GM18873 (cell line): ENCODE data around the gene SLC35F1.

Source experiments
- ATAC-seq: cut with Tn5 transposase; IDR thresholded peaks from one replicate; pipeline ENCODE4 v1.9.1; 2021; ENCODE audit warnings: mild to moderate bottlenecking, moderate library complexity, moderate number of reproducible peaks; ENCODE audit not compliant: unreplicated experiment, low FRiP score

SLC35F1 gene

DNA sequence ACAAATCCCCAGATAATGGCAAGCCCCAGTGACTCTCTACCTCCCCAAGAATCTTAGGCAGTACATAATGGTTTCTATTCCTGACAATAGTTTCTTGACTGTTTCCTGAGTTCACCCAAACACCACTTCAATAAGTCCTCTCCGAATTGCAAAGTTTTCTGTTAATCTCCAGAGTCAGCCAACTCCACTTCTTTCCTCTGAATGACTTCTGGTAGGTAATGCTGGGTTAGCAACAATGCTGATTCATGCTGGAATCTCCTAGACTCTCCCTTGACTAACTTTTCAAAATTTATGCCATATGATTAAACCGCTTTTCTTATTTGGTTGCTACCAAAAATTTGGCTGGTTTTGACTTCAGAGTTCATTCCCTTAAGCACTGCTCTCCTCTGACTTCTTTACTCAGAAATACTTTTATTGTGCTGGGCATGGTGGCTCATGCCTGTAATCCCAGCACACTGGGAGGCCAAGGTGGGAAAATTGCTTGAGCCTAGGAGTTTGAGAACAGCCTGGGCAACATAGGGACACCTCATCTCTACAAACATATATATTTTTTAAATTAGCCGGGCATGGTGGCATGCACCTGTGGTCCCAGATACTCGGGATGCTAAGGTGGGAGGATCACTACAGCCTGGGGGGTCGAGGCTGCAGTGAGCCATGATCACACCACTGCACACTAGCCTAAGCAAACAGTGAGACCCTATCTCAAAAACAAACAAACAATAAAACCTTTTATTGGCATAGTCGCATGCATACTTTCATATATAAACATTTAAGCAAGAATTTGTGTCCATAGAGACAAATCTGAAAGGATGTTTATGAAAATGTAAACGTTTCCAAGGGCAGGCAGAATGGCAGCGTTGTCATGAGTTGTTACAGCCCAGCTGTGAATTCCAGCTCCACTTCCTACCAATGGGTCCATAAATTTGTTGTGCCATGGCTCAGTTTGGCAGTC is 391.7 kb downstream of the SLC35F1 start:
- ATAC-seq: no peak

DNA sequence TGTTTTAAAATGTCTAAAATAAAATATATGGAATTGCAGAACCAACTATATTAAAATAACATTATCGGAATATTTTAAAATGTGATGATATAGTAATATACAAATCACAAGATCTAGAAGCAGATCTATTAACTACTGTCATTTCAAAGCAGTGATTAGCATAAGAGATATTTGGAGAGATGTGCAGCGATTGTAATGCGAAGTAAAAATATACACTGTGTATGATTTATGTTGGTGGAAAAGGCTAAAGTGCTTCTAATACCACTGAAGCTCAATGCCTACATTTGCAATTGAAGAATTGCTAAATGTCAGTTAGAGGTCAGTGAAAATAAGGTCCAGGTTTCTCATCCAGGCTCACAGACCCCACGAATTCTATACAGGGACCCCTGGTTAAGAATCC is 392.4 kb downstream of the SLC35F1 start:
- ATAC-seq: no peak

DNA sequence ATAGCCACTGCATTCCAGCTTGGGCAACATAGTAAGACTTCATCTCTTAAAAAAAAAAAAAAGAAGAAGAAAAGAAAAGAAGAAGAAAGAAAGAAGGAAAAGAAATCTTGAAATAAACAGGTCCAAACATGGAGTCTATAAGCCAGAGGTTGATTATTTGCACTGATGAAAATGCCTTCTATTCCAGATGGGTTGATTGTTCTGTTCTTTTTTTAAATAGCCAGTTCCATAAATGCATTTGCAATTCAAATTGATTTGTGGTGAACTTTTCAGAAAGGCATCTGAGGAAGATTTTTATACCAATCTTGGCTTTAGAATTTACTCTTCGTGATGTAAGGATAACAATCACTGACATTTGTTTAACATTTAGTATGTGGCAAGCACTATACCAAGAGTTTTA is 397.3 kb downstream of the SLC35F1 start:
- ATAC-seq: no peak

DNA sequence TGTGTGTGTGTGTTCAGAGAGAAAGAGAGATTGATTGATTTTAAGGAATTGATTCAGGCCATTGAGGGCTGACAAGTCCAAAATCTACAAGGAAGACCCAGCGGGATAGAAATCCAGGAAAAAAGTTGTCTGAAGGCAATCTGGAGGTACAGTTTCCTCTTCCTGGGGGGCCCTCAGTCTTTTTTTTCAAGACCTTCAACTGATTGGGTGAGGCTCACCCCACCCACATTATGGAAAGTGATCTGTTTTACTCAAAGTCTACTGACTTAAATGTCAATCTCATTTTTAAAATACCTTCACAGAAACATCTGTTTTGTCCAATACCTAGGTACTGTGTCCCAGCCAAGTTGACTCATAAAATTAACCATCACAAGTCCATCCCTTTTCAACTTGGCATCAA is 398.0 kb downstream of the SLC35F1 start:
- ATAC-seq: no peak

DNA sequence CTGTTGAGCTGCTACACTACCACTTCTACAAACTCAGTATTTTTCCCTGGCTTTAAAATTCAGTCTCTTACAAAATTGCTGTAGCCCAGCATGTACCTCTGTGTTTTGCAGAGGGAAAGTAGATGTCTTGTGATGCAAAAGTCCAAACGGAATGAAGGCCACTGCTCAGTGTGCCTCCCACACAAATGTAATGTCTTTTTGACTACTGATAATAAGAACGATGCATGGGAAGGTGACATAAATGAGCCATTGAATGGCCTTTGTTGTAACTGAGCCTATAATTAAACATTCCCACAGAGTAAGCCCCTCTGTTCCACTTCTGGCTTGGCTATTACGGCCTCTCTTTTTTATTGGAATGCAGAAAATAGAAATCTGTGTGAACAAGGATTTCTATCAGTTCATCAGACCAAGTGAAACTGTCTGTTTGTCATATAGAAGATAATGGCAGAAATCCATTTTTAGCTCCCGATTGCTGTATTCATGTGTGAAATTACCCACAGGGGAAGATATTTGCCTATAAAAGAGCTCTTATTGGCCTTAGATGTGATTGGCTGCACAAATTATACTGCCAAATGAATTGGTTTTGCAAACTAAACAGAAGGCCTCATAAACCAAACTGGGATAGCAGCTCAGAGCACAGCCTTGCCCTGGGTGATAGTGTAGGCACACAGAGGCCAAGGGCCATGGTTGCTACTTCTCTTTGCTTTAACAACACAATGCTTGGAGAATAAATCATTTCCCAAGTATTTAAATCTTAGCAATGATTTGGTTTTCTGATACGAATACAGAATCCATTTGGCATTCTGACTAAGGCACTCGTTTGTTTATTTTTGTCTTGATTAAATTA is 399.6 kb downstream of the SLC35F1 start:
- ATAC-seq: no peak

DNA sequence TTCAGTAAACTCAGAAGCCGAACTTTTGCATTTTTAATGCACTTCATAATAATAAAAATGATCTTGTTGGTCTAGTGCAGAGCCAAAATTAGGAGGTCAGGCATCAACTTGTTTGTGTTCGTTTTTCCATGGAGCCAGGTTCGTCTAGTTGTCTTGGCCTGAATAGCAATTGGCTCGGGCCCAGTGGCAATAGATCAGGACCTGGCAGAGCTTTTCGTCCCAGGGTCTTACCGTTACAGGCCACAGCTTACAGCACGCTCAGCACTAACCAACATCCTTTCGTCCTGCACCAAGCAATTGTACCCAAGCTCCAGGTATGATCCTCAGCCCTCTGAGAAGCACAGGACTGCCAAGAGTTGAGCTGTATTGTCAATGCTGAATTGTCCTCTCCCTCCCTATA is 400.5 kb downstream of the SLC35F1 start:
- ATAC-seq: no peak

DNA sequence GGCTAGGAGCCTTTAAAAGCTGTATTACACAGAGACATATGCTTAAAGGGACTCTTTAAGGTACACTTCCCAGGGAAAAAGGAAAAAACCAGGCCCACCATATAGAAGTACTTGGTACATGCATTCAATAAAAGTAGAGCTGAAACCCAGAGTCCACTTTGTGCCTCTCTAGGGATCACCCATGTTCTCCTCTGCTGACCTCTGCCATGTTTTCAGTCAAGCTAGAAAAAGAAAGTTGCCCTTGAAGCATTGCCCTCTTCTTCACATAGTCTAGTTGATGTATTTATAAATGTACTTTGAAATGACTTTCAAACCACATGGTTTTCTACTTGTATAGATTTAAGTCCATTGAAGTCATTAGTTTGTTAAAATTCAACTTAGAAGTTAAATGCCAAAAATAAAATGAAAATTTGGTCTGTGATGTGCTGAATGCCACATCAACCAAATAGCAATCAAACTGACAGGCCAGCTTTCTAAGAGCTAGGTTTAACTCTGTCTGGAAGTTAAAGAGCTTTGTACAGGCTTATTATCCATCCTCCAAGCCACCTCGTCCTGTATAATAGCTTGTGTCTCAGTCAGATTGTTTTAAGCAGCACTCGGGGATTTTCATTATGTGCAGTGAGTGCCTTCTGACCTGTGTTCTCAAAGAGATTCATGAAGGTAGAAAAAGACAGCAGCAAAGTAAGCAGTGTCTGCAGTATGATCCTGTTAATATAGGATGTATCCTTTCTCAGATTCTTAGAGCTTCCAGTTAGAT is 402.5 kb downstream of the SLC35F1 start:
- no peak for ATAC-seq

DNA sequence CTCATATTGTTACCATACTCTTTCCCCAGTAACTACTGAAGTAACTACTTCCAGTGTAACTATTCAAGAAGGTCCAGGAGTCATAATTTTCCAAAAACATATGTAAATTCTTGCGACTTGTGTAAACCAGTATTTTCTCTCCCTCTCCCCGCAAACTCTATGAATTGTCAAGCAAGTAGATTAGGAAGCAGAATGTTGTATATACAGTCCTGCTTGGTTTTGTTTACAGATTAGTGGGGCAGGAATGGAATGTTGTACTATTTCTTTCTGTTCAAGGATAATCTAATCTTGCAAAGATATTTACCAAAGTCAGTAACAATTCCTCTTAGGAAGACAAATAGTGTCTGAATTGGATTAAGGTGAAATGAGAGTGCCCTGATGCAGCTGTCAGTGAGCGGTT is 406.1 kb downstream of the SLC35F1 start:
- no peak for ATAC-seq

DNA sequence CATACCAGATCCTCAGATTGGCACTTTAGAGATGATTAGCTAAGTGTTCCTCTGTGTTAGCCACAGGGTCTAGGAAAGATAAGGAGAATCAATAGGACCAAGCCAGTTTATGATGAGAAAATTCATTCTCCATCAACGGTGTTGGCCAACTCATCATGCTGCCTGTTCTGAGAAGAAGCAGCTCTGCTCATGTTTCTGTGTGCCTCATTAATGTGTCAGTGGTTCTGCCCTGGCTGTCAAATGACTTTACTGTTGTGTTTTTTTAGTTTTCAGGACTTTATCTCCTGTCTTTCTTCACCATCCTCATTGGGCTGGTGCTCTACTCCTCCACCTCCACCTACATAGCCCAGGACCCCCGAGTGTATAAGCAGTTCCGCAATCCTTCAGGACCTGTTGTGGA is 406.7 kb downstream of the SLC35F1 start:
- no peak for ATAC-seq

DNA sequence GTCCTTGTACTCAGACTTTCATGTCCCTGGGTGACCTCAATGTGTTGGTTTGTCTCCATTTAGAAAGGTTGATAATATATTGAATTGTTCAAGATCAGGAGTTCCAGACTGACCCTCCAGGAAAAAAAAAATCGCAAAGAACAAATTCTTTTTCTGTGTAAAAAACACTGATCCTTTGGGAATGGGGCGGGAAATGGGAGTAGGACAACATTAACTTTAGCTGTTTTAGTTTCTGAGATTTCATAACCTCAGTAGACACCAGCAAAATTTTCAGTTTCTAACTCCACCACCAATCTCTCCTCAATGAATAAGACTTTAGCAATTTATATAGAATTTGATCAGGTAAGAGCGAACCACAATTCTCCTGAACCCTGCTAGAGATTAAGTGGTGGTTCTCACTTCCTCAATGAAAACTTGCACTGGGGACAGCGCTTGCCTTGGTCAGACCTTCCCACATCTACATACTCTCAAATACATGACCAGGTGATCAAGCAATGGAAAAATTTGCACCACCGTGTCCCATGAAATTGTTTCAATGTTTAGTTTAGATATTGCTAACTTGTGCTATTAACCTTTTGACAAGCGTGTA is 409.8 kb downstream of the SLC35F1 start:
- no peak for ATAC-seq

DNA sequence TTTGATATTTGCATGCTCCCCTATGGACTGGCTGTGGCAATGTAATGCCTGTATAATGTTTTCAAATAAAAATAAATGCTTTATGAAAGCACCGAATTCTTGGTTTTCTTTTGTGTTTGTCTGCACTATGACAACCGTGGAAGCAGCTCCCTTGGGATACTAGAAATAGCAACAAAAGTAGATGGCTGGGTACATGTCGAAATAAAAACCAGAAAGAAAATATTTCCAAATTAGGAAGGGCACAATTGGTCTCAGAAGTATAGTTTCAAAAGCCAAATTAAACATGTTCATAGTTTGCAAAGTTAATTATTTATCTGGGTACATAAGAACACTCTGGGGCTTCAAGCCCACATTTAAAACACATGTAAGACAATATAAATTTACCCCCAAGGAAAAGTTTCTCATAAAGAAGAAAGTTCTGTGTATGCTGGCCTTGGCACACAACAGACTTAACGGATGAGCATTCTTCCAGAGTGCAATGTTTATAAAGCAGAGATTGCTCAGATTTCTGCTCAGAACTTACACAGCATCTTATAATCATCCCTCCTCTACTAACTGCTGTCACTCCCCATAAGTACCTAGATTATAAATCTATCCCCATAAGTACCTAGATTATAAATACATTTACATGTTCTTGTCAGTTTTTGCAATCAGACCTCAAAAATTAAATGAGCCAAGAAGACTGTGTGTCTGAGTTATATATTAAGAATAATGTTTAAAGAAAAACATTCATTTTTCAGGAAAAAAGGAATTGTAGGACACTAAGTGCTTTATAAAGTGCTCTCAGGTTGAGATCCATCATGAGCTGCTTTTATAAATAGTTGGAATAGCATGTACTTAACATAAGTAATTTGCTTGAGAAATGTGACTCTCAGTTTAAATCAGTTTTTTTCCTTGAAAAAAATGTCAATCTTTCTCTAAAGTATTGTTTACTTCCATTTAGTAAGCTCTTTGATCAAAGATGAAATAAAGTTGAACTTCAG is 410.8 kb downstream of the SLC35F1 start:
- ATAC-seq: no peak

DNA sequence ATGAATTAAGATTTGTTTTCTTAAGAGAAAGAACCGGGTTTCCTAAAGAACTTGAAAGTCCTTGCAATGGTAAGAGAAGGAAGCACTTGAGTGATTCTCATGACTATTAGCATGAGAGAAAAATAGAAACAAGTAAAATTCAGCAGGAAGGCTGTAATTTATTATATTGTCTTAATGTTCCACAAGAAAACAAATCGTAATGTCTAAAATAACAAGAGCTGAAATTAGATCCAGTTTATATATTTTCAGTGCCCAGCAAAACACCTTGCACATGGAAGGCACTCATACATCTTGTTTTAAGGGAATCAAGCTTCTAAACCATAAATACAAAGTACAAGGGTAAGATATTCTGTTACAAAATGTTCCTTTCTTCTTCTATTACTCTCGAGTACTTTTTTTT is 411.6 kb downstream of the SLC35F1 start:
- ATAC-seq: no peak

DNA sequence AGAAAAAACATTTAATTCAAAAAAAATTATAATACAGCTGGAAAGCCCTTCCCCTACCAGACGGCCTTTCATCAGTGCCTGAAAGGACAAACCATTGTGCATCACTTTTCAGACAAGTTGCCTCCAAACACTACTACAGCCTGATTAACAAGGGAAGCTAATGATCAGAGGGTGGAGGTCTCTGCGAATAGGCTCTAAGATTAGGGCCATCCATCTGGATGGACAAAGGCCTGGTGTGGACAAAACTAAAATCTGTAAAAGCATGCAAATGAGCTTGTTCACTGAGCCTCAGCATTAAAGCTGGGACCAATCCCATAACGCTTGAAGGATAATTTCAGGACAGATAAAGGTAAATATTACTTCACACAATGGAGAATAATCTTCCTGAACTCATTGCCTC is 412.4 kb downstream of the SLC35F1 start:
- ATAC-seq: no peak

DNA sequence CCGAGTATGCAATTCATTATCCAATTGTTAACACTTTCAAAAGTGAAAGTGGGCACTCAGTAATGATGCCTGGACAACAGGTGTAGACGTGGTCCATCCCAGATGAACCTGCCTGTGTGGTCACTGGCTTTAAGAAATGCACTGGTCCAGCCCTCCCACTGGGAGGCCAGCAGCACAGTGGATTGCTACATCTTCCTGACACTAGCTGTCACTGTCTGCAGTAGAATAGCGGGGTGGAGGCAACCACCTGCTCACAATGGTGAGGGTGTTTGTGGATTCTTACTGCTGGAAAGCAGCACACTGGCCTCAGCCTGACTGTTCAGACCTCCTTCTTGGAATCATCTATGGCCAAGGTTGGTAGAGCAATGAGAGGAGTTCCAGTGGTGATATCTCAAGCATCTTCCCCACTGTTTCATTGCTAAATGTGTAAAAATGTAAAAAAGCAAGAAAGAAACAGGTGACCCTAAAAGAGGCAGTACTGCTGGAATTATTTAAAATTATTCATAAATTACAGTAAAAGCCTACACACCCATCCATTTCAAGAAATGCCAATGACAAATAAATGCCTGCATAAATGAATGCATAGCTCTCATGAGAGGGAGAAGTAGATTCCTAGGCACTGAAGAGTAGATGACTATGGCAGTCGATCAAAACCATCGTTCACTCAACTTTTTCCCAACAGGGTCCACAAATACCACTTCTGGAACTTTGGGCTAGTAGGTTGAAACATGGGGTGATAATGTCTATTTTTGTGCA is 413.0 kb downstream of the SLC35F1 start:
- ATAC-seq: no peak

DNA sequence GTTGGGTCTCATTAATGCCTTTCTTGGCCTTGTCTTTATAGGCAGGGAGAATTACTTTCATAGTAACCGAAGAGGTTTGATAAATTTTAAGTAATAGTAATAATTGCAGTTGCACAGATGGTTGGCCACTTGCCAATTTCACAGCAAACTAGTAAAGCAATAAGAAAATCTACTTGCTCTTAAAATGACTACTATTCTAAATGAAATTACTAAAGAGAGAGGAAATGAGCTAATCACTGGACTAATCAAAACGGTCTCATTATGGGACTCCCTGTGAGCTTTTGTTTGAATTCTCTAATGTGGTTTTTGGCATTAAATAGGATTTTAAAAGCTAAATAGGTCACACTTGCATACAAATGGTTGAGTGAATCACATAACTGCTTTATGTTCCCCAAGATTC is 413.6 kb downstream of the SLC35F1 start:
- no peak for ATAC-seq

DNA sequence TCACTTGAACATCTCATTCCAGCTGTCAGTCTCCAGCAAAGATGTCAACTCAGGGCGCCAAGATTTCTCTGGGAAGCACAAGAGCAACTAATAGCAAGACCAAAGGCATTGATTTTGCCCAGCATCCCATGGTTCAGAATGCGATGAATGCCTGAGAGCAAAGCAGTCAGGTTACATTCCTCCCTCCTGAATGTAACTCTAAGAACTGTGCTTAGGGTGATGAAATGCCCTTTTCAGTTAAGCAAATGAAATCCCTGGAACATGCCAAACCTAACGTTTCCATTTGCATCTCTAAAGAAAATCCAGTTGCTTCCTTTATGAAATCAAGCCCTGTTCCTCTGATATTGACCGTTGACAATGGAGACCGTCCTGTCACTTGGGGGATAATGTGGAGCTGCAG is 417.1 kb downstream of the SLC35F1 start:
- ATAC-seq: no peak

DNA sequence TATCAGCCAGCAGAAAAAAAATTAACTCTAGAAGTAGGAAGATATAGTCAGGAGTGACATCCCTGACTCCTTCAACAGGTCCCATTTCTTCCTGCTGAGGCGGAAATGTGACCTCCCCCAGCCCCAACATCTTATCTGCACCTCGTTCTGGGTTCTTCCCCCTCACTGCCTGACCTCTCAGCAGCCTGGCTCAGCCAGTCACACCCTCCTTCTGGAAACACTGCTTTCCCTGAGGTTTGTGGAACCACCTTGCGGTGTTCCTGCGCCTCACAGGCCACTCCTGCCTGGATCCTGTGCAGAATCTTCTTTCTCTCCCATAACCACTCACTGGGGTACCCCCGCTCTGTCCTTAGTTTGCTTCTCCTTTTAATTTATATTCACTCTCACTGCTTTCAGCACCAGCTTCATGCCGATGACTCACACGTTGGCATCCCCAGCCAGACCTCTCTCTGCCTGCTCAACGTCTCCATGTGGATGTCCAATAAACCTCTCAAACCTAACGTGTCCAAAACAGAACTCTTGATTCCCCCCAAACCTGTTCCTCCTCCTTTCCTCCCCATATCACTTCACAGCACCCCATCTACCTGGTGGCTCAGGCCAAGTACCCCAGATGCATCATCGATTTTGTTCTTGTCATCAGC is 418.3 kb downstream of the SLC35F1 start:
- no peak for ATAC-seq

DNA sequence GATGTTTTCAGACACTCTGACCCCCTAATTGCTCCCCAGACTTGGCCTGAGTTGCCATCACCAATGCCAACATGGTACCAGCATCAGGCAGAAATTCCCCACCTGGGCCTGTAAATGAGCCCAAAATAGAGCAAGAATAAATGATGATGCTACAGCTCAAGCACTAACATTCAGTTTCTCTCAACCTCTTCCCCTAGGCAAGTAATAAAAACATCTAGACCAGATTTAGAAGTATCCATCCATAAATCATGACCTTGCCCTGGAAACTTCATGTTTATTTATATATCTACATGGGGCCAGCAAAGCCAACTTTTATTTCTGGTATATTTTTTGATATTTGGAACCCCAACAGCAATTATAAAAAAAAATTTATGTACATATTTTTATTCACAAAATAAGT is 419.6 kb downstream of the SLC35F1 start:
- ATAC-seq: no peak
